HG03558 (cell line): ENCODE data around the gene FBXO2.

ENCODE experiments used
- ATAC-seq: cut with Tn5 transposase; IDR thresholded peaks from one replicate; pipeline ENCODE4 v1.9.1; 2021; ENCODE audit warnings: moderate number of reproducible peaks; ENCODE audit not compliant: unreplicated experiment; ENCODE audit errors: extremely low read depth

FBXO2 gene, protein sequence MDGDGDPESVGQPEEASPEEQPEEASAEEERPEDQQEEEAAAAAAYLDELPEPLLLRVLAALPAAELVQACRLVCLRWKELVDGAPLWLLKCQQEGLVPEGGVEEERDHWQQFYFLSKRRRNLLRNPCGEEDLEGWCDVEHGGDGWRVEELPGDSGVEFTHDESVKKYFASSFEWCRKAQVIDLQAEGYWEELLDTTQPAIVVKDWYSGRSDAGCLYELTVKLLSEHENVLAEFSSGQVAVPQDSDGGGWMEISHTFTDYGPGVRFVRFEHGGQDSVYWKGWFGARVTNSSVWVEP

DNA sequence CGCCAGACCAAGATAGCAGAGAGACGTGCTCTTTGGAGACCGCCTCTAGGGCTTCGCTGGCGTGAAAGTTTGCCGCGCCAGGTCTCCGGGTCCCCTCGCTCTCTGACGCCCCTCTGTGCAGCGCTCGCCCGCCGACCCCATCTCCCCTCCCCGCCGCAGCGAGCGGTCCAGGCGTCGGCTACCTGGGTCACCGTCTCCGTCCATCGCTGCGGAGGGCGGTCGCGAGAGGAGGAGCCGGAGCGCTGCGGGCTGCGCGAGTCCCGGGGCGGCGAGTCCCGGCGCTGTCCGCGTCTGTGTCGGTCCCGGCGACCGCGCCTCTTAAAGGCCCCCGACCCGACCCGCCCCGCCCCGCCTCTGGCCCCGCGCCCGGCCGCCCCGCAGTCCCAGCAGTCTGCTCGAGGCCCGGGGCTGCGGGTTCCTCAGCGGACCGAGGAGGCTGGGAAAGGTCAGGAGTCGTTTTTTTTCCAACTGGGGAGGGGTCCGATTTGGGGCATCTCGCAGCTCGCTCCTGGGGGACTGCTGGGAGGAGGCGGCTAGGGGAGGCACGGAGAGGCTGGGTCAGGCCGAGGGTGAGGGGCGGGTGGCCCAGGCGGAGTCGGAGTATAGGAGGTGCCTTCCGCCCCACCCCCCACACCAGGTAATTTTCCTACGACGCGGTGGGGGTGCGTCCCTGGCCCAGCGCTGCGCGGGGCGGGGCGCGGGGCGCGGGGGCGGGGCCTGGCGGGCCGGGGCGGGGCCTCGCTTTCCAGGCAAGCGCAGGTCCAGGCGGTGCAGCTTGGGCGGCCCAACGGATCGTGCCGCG lies at the start of gene FBXO2, which contains the start of gene FBXO44:
Gene FBXO2 (minus strand): TSS at position 293 of the 802 bp plus-strand sequence. CDS start 89 bp downstream, at position 204.
Gene FBXO44 (plus strand): TSS at position 741 of the 802 bp plus-strand sequence. CDS start 959 bp downstream, outside the sequence.
- ATAC-seq: no peak

DNA sequence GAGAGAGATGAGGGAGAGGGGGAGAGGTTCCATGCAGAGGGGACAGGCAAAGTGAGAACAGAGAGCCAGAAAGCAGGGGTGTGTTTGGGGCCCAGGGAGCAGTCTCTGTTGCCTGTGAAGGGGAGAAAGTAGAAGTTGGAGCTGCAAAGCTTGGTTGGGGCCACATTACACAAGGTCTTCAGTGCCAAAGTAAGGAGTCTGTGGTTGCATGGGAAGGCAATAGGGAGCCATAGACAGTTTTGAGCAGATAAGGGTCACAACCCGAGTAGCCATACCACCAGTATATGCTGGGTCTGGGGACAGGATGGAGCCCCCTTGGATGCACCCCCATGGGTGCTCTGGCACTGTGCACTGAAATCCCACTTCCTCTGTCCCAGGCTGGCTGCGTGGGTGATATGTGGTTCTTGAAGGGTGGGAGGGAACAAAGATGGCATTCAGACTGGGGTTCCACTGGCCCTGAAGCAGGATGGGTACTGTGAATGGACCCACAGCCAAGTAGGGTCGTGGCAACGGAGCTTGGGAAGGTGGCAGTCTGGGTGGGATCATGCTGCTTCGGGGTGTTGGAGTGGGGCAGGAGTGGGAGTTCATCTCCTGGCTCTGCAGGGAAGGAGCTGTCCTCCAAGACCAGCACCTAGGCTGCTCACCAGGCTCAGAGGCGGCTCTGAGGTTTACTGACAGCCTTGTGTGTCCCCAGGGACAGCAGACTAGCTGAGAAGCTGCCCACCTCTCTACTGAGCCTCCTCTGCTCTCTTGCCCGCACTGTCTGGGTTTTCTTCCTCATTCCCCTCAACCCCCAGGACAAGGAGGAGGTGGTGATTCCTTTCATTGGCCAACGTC lies 49.3 kb upstream of the FBXO2 start:
- ATAC-seq: no peak

DNA sequence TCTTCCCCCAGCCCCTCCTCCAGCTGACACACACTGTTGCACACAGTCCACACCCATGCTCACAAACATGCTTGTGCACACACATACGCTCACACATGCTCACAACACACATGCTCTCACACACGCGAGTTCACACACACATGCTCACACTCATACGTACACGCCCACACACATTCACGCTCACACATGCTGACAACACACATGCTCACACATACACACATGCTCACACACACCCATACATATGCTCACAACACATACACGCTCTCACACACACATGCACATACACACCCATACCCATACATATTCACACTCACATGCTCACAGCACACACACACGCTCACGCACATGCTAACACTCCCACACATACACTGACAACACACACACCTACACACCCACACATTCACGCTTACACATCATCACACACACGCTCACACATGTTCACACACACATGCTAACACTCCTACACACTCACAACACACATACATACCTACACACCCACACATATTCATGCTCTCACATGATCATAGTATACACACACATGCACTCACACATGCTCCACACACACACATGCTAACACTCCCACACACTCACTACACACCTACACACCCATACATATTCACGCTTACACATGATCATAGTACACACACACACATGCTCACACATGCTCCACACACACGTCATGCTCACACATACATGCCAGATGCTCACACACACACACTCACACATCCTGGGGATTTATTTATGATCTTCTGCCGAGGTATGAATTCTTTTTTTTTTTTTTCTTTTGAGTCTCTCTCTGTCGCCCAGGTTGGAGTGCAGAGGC lies 48.0 kb upstream of the FBXO2 start:
- ATAC-seq: no peak

DNA sequence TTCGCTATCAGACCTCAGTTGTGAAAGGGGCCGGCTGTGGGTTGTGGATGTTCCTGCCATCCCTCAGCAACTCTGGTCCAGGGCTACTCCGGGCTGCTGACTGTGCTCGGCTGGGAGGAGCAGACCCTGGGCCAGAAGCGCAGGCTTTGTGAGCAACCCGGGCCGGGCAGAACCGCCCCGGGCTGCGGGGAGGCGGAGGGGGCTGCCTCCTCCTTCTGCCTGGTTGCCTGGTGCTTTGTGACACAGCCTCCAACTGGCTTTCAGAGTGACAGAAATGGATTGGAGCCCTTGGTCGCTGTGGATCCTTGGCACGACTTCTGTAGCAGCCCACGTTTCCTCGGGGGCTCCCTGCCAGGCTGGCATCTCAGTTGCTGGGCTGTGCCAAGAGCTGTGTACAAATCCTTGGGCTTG lies 47.3 kb upstream of the FBXO2 start:
- no peak for ATAC-seq

DNA sequence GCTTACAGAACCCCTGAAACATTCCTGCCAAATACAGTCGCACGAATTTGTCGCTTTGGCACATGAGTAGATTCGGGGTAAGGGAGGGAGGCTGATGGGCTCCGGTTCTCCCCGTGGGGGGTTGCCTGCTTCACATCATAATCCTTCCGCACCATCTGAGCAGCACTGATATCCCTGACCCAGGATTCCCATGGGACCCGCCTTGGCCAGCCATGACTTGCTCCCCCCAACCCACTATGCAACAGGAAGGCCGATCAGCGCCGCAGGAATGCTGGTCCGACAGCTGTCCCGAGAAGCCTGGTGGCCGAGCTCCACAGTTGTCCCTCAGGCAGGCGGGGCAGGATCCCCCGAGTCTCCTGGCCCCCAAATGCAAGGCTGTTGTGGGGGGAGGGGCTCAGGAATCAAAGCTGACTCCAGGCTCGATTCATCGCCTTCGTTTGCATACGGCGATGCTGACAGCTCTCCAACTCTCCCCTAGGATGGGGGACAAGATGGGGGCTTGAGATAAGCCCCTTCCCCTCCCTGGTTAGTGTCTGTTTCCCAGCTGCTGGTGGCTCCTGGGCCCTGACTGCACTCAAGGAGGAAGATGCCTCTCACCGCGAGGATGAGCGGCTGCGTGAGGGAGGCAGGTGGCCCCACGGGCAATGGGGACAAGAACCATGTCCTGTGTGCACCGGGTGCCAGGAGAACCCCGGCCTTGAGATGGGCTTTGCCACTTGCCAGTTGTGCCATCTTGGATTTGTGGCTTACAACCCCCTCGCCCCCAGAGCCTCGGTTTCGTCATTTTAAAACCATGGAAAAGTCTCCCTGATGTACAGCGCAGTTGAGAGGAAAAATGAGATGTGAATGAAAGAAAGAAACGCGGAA lies 46.6 kb upstream of the FBXO2 start:
- no peak for ATAC-seq

DNA sequence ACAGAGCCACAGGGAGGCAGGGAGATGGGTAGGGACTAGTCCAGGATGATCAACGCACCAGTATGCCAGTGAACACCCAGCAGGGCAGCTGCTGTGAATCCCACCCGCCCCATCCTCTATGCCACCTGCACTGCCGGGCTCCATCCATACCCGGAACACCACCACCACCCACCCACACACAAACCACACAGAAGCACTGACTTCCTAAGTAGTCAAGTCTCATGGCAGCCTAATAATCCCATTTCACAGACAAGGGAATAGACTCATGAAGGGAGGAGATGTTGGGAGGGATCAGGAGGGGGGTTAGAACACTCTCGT lies 43.6 kb upstream of the FBXO2 start:
- no peak for ATAC-seq

DNA sequence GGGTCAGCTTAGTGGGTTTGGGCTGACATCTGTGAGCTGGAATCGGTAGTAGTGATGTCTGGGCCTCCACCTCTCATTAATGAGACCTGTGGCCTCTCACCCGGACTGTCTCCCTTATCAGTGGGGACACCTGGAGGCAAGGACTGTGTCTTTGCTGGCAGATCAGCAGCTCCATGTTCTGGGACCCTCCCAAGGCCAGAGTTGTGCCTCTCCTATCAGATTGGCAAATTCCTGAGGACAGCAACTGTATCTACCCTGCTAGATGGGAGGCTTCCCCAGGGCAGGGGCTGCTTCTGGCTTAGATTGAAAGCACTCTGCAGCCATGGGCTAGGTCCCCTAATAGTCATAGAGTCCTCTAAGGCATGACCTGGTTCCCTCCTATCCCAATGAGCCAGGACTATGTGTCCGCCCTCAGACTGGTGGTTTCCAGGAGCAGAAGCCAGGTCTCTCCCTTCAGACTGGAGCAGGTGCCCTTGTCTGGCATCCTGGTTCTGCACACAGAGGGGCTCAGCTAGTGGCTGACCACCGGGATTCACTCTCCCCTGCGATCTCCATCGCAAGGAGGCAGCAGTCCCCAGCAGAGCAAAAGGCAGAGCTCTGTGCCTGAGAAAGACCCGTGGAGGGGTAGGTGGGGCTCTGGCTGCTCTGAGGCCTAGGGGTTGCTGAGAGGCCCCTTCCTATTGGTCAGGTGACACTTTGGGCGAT lies 43.1 kb upstream of the FBXO2 start:
- no peak for ATAC-seq

DNA sequence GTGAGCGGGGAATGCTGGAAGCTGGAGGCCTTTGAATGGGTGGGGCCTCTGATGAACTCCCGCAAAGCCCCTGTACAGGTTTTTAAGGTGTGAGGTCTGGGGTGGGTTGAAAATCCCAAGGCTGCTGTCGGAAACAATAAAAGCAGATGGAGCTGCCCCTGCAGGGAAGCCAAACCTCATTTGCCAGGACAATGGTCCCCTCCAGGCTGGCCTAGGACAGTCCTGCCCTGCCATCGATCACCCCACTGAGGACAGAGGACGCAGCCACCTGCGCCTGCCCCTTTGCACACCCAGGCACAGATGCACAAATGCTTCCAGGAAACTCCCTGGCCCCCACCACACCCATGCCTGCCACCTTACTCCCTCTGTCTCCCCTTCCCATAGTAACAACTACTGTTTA lies 41.6 kb upstream of the FBXO2 start:
- no peak for ATAC-seq

DNA sequence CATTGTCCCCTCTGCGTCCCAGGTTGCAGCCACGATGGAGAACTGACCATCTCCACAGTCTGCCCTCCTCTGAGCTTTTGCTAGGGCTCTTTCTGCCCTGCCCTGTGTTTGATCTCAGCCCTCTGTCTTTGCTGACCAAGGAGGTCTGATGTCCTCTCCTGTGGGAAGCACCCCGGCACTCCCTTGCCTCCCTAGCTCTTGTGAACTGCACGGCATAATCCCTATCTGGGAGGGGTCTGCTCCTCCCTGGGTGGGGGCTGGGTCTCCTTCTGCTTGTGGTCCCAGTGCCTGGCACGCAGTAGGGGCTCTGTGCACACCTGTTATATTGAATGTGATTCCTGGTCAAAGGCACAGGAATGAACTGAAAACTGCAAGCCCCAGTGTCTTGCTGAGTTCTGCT lies 39.7 kb upstream of the FBXO2 start:
- ATAC-seq: no peak

DNA sequence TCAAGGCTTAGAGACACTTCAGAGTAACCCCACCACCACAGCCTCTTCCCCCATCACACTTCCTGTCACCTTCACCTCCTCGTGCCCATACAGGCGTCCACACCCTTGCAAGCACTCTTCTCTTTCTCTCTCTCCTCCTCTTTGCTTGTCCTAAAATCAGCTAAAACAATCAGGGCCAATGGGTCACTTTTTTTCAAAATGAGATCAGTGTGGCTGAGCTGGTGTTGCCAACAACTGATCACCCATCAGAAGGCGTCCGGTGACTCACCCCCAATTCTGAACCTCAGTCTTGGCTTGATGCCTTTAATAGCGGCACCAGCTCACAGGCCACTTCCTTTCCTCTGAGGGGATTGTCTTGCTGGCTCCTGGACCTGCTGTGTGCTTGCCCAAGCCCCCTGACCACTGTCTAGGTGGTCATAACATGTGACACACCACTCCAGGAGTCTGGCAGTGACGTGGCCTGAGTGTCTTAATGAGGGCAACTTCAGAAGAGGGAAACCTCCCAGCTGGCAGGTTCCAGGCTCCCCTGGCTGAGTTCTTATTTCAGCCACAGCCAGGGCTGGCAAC lies 38.9 kb upstream of the FBXO2 start:
- no peak for ATAC-seq

DNA sequence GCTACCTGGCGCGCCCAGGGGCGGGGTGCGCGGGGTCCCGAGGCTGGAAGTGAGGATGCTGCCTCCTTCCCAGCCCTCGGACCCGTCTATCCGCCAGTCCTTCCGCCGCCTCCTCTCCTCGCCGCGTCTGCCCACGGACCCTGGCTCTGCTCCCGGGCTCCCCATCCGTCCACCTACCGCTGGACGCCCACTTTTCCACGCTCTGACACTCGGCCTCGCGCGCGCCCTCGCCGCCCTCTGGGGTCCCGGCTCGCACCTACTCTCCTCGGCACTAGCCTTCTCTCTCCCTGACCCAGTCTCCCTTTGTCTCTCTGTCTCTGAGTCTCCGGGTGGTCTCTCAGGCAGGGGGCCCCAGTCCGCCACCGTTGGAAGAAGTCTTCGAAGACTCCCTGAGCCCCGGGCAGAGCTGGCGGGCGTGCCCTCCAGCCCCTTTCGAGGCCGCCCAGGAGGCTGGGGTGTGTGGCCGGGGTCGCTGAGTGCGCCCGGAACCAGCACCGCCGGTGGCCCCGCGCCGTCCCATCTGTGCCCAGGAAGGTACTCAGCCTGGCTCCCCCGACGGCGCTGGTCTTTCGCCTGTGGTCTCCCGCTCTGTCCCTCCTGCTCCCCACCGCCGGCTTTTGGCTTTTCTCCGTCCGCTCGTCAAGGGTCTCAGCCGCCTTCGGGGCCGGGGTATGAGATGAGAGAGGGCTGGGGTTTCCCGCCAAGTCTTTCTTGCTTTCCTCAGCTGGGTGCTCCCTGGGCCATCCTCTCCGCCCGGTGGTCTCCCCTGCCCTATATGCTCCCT lies 37.9 kb upstream of the FBXO2 start:
- no peak for ATAC-seq

DNA sequence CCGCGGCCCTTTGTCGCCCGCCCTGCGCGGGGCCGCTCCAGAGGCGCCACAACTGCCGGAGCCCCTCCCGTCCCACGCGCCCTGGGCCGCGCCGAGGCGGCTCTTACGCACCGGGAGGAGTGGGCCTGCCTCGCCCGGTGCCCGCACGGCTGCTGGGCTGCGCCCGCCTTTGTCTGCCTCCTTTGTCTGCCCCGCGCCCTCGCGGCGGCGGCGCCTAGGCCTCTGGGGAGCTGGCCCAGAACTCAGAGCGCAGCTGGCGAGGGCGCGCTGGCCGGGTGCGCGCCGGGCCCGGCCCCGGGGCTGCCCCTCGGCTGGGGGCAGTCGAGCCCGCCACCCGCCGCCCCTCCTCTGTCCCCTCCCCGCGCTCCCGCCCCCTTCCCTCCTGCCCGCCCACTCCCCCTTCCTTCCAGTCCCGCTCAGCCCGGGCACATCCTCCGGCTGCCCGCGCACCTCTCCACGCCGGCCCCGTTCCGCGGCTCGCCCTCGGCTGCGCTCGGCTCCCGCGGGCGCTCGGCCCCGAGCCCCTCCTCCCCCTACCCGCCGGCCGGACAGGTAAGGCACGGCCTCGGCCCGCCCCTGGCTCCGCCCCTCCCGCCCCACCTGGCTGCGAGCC lies 37.2 kb upstream of the FBXO2 start, which contains the start of gene DRAXIN:
Gene DRAXIN (plus strand): TSS at position 409 of the 613 bp plus-strand sequence. CDS start 14,549 bp downstream, outside the sequence.
- ATAC-seq: no peak

DNA sequence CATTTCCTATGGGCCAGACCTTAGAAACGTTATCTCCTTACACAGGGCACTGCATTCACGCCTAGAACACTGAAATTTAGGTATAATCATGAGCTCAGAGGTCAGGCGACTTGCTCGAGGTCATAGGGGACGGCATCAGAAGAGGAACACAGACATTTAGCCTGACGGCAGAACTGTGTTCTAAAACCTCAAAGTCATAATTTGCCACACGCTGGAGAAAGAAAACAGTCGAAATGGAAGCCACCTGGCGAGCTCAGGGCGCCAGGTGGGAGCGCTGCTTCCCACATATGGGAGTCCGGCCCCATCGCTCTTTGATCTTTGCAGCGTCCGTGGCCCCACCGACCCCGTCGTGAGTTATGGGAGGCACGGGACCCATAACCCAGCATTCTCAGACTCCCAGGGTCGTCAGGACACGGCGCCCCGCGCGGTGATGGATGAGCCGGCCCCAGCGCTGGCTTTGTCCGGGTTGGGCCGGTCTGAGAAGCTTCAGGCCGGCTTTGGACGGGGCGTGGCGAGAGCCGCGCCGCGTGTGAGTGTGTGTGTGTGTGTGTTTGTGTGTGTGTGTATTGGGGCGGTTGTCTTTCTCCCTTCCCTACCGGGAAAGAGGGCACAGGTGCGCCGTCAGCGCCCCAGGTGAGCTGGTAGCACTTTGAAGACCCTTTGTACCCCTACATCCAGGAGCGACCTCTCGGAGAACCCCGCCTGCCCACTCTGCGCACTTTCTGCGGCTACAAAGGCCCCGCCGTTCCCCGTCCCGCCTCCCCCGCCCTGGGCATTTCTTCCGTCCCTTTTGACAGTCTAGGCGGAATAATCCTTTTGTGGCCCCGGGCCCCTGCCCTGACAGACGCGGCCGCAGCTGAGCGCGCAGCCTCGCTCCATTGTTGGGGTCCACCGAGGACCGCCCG lies 36.4 kb upstream of the FBXO2 start:
- ATAC-seq: no peak

DNA sequence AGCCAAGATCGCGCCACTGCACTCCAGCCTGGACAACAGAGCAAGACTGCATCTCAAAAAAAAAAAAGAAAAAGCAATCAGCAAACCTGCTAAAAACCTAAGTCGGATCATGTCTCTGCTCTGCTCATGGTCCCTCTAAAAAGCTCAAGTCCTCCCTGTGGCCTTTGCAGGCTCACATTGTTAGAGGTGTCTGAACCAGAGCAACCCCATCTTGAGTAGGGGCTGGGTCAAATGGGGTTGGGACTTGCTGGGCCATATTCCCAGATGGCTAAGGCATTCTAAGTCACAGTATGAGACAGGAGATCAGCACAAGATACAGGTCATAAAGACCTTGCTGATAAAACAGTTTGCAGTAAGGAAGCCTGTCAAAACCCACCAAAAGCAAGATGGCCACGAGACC lies 34.3 kb upstream of the FBXO2 start:
- no peak for ATAC-seq

DNA sequence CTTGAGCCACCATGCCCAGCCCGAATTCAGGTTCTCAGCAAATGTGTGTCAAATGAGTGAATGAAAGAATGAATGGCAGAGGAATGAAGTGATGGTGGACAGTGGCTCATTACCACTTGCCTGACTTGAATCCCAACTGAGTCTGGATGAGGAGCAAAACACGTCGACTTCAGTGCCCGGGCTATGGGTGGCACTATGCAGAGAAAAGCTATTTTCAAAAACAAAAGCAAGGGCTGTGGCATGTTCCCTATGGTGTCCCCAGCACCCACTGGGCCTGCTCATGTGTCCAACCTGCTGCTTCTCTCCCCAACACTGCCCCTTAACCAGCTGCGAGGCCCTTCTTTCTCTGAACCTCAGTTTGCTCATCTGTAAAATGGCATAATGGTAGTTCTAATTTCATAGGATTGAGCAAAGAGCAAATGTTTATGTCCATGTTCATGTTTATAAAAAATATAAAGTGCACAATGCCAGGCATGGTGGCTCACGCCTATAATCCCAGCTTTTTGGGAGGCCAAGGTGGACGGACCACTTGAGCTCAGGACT lies 31.1 kb upstream of the FBXO2 start:
- ATAC-seq: no peak

DNA sequence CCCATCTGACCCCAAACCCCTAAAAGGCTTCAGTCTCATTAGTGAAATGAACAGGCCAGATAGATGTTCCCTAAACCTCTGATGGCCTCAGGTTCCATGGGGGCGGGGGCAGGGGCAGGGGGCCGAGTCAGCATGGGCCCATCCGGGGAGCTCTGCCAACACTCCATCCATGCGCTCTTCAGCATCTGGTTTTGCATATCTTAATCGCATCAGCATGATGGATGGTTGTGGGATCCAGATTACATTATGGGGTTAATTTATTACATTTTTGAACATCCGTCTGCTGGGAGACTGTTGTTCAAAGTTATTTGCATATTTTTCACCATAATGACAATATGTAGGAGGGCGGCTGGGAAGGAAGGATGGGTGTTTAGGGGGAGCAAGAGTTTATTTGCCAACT lies 29.8 kb upstream of the FBXO2 start:
- ATAC-seq: no peak
